Neural cell (in vitro differentiated cells): ENCODE results near the gene UNC5CL. TPM values are rescaled to one million over a fixed set of nuclear protein-coding genes. Genes with fewer than 3 reads are reported as not detected.

Experiments
- H2AFZ ChIP-seq: fragments of 200-600, 300-800 bp; sonication (generic), shearing (Covaris generic); 2 replicates; pipeline ENCODE4 v1.6.0; 2014; ENCODE audit warnings: low read depth, mild to moderate bottlenecking, antibody characterized with exemption, low read length, moderate library complexity
- H3F3A ChIP-seq: fragments of 200-600 bp; shearing (Covaris generic); 2 replicates; pipeline ENCODE4 v1.6.1; 2016; ENCODE audit warnings: mild to moderate bottlenecking, moderate library complexity, mixed read lengths, antibody characterized with exemption, low read length; ENCODE audit not compliant: insufficient read depth, poor library complexity, severe bottlenecking
- H3K27ac ChIP-seq: fragments of 200-600, 300-800 bp; sonication (generic), shearing (Covaris generic); 2 replicates; pipeline ENCODE4 v1.5.1; 2014; ENCODE audit warnings: mild to moderate bottlenecking, low read length, moderate library complexity
- H3K27me3 ChIP-seq: fragments of 300-800, 200-600 bp; sonication (generic), shearing (Covaris generic); 2 replicates; pipeline ENCODE4 v1.6.0; 2014; ENCODE audit warnings: mild to moderate bottlenecking, low read depth, low read length, moderate library complexity; ENCODE audit not compliant: insufficient read depth
- H3K36me3 ChIP-seq: fragments of 300-800, 200-600 bp; sonication (generic), shearing (Covaris generic); 2 replicates; pipeline ENCODE4 v1.5.1; 2014; ENCODE audit warnings: mild to moderate bottlenecking, antibody characterized with exemption, low read length, moderate library complexity; ENCODE audit not compliant: insufficient read depth
- H3K4me2 ChIP-seq: fragments of 300-800, 200-600 bp; sonication (generic), shearing (Covaris generic); 2 replicates; pipeline ENCODE4 v1.6.0; 2014; ENCODE audit warnings: mild to moderate bottlenecking, low read length
- H3K4me3 ChIP-seq: fragments of 300-800, 200-600 bp; sonication (generic), shearing (Covaris generic); 2 replicates; pipeline ENCODE4 v1.5.1; 2014; ENCODE audit warnings: mild to moderate bottlenecking, low read length, moderate library complexity
- H3K79me2 ChIP-seq: fragments of 200-600 bp; shearing (Covaris generic); replicated peaks from 2 replicates; pipeline ENCODE4 v1.6.0; 2014; ENCODE audit warnings: mild to moderate bottlenecking, low read length, moderate library complexity; ENCODE audit not compliant: insufficient read depth
- H3K9ac ChIP-seq: fragments of 300-800, 200-600 bp; sonication (generic), shearing (Covaris generic); 2 replicates; pipeline ENCODE4 v1.6.1; 2016; ENCODE audit warnings: mild to moderate bottlenecking, low read length, mixed read lengths
- H3K9me2 ChIP-seq: fragments of 200-600 bp; shearing (Covaris generic); 2 replicates; pipeline ENCODE4 v1.6.1; 2016; ENCODE audit warnings: mild to moderate bottlenecking, low read length, mixed read lengths; ENCODE audit not compliant: insufficient read depth
- H3K9me3 ChIP-seq: fragments of 200-600, 300-800 bp; sonication (generic), shearing (Covaris generic); 2 replicates; pipeline ENCODE4 v1.6.1; 2016; ENCODE audit warnings: mild to moderate bottlenecking, mixed run types, low read length, moderate library complexity, mixed read lengths
- H4K20me1 ChIP-seq: fragments of 200-600 bp; shearing (Covaris generic); 2 replicates; pipeline ENCODE4 v1.6.1; 2016; ENCODE audit warnings: mild to moderate bottlenecking, mixed run types; ENCODE audit not compliant: insufficient read depth
- EP300 ChIP-seq: fragments of 450-650 bp; conservative IDR thresholded peaks from 2 replicates; pipeline ENCODE4 v1.6.1; 2014; ENCODE audit warnings: antibody characterized with exemption, mild to moderate bottlenecking, moderate library complexity; ENCODE audit not compliant: poor library complexity, severe bottlenecking
- EZH2 ChIP-seq: fragments of 200-600, 300-800 bp; shearing (Covaris generic), sonication (generic); IDR thresholded peaks from 2 replicates; pipeline ENCODE4 v1.6.1; 2014; ENCODE audit warnings: antibody characterized with exemption, low read length, borderline replicate concordance, mild to moderate bottlenecking; ENCODE audit not compliant: insufficient read depth, poor library complexity, severe bottlenecking
- MXI1 ChIP-seq: fragments of 450-650 bp; conservative IDR thresholded peaks from 2 replicates; pipeline ENCODE4 v1.6.1; 2014; ENCODE audit warnings: antibody characterized with exemption, mild to moderate bottlenecking; ENCODE audit not compliant: poor library complexity, severe bottlenecking
- POLR2AphosphoS5 ChIP-seq: IDR thresholded peaks from 2 replicates; pipeline ENCODE4 v1.6.1; 2012
- RAD21 ChIP-seq: fragments of 450-650 bp; conservative IDR thresholded peaks from 2 replicates; pipeline ENCODE4 v1.6.1; 2014; ENCODE audit warnings: antibody characterized with exemption, mild to moderate bottlenecking, moderate library complexity
- SMC3 ChIP-seq: fragments of 450-650 bp; conservative IDR thresholded peaks from 2 replicates; pipeline ENCODE4 v1.6.1; 2014; ENCODE audit warnings: antibody characterized with exemption, mild to moderate bottlenecking, moderate library complexity; ENCODE audit not compliant: poor library complexity
- TAF1 ChIP-seq: IDR thresholded peaks from 2 replicates; pipeline ENCODE4 v1.6.1; 2012; ENCODE audit warnings: low read depth
- polyA plus RNA-seq: library from polyadenylated mRNA; depleted of rRNA; stranded (reverse); fragments of >200 nt; gene quantifications from 2 replicates; pipeline ENCODE4 v1.2.3, GENCODE V29; 2014
- TF ChIP-seq, protein P1 (sequence below): IDR thresholded peaks from 2 replicates; pipeline ENCODE4 v1.6.1; 2012; ENCODE audit warnings: borderline replicate concordance
- TF ChIP-seq, protein P2 (sequence below): fragments of 450-650 bp; IDR thresholded peaks from 2 replicates; pipeline ENCODE4 v1.5.1; 2014; ENCODE audit warnings: antibody characterized with exemption, mild to moderate bottlenecking, moderate library complexity; ENCODE audit not compliant: poor library complexity, severe bottlenecking

Gene UNC5CL
- polyA plus RNA-seq, 1 donor from 2014 or later = 1.0 TPM

DNA sequence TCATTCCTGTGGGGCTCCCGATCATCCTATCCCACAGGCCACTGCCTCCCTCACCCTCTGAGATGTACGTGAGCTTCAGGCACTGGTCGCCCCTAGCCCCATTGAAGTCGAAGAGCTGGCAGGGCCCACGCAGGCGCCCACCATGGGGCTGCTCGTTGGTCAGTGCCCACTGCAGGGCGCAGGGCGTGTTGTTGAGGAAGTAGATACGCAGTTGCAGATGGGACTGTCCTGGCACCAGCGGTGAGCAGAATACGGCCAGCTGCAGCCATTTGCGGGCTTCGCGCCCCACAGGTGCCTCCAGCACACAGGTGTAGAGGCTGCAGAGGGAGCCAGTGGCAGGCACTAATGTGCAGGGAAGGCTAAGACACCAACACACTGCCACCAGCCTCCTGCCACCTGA is 6.2 kb downstream of the UNC5CL start:
- Histone ChIP-seq H3K9ac (no peak overlapping the region), H3K4me2 (no peak overlapping the region), H3K9me3 (no peaks in the 10 kb centered on the region), H4K20me1 (no peaks in the 10 kb centered on the region), H3K9me2 (no peaks in the 10 kb centered on the region), H3K27me3 (peaks cover 8% of the 10 kb centered on the region), H3K27ac (no peak overlapping the region), H3F3A (no peaks in the 10 kb centered on the region), H3K4me3 (no peak overlapping the region), H3K79me2 (no peaks in the 10 kb centered on the region), H3K36me3 (no peaks in the 10 kb centered on the region), H2AFZ (no peak overlapping the region)
- TF ChIP-seq RAD21 (no peak), POLR2AphosphoS5 (no peak), EP300 (no peak), MXI1 (no peak)
- TF ChIP-seq, protein P1, sequence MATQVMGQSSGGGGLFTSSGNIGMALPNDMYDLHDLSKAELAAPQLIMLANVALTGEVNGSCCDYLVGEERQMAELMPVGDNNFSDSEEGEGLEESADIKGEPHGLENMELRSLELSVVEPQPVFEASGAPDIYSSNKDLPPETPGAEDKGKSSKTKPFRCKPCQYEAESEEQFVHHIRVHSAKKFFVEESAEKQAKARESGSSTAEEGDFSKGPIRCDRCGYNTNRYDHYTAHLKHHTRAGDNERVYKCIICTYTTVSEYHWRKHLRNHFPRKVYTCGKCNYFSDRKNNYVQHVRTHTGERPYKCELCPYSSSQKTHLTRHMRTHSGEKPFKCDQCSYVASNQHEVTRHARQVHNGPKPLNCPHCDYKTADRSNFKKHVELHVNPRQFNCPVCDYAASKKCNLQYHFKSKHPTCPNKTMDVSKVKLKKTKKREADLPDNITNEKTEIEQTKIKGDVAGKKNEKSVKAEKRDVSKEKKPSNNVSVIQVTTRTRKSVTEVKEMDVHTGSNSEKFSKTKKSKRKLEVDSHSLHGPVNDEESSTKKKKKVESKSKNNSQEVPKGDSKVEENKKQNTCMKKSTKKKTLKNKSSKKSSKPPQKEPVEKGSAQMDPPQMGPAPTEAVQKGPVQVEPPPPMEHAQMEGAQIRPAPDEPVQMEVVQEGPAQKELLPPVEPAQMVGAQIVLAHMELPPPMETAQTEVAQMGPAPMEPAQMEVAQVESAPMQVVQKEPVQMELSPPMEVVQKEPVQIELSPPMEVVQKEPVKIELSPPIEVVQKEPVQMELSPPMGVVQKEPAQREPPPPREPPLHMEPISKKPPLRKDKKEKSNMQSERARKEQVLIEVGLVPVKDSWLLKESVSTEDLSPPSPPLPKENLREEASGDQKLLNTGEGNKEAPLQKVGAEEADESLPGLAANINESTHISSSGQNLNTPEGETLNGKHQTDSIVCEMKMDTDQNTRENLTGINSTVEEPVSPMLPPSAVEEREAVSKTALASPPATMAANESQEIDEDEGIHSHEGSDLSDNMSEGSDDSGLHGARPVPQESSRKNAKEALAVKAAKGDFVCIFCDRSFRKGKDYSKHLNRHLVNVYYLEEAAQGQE = no peak
- TF ChIP-seq, protein P2, sequence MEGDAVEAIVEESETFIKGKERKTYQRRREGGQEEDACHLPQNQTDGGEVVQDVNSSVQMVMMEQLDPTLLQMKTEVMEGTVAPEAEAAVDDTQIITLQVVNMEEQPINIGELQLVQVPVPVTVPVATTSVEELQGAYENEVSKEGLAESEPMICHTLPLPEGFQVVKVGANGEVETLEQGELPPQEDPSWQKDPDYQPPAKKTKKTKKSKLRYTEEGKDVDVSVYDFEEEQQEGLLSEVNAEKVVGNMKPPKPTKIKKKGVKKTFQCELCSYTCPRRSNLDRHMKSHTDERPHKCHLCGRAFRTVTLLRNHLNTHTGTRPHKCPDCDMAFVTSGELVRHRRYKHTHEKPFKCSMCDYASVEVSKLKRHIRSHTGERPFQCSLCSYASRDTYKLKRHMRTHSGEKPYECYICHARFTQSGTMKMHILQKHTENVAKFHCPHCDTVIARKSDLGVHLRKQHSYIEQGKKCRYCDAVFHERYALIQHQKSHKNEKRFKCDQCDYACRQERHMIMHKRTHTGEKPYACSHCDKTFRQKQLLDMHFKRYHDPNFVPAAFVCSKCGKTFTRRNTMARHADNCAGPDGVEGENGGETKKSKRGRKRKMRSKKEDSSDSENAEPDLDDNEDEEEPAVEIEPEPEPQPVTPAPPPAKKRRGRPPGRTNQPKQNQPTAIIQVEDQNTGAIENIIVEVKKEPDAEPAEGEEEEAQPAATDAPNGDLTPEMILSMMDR = no peak

- TF ChIP-seq, protein P2 = no peak
- TF ChIP-seq SMC3 (no peak), TAF1 (no peak), POLR2AphosphoS5 (no peak), EP300 (no peak), RAD21 (no peak), MXI1 (no peak), EZH2 (no peak)
- TF ChIP-seq, protein P1 = no peak
- peak overlapping the region; percentile 40 for H3K4me3 ChIP-seq
- no peaks in the 10 kb centered on the region for H3K9me2 ChIP-seq
- no peaks in the 10 kb centered on the region for H3F3A ChIP-seq
- no peaks in the 10 kb centered on the region for H3K79me2 ChIP-seq
- no peaks in the 10 kb centered on the region for H4K20me1 ChIP-seq
- H2AFZ ChIP-seq = no peak overlapping the region
- H3K36me3 ChIP-seq = no peaks in the 10 kb centered on the region
- no peak overlapping the region for H3K4me2 ChIP-seq
- no peaks in the 10 kb centered on the region for H3K9me3 ChIP-seq
- no peak overlapping the region for H3K9ac ChIP-seq
- H3K27ac ChIP-seq = no peak overlapping the region
- peaks cover 11% of the 10 kb centered on the region for H3K27me3 ChIP-seq
These were observed 10.2 kb downstream of the UNC5CL start for GRCh38 chr6:41028561-41029412.
